ENCODE measurements around the gene CRYAB.
"Not testable (repeated sequence)": the region's sequence is repeated elsewhere in the genome, so short reads cannot be mapped to it uniquely, and the experiment has no call there.

CRYAB gene

GRCh38 chr11:111905411-111905810 lies 6.2 kb downstream of the CRYAB start:
- DNase-seq, result no peak

- no peak for DNase-seq
These were observed 24.7 kb downstream of the CRYAB start for GRCh38 chr11:111886844-111887243.

GRCh38 chr11:111886032-111886431 lies 25.5 kb downstream of the CRYAB start:
- no peak for DNase-seq

DNA sequence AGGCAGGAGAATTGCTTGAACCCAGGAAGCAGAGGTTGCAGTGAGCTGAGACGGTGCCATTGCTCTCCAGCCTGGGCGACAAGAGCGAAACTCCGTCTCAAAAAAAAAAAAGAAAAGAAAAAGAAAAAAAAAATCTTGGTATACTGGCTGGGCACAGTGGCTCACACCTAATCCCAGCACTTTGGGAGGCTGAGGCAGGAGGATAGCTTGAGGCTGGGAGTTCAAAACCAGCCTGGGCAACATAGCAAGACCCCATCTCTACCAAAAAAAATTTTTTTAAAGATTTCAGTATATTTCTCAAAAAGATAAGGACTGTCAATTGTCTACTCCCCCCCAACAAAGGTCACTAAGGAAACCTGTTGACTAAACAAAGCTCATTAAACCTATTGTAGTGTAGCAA lies 26.5 kb downstream of the CRYAB start:
- not testable (repeated sequence) for DNase-seq

DNA sequence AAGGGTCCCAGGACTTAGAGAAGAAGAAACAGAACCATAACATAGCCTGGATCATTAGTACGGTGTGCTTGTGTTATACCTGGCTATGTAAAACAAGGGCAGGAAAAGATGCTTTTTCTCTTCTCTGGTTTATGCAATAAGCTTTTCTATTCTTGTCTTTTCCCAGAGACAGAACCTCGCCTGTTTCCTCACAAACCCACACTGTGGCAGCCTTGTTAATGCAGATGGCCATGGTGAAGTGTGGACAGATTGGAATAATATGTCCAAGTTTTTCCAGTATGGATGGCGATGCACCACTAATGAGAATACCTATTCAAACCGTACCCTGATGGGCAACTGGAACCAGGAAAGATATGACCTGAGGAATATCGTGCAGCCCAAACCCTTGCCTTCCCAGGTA lies 29.4 kb downstream of the CRYAB start:
- no peak for DNase-seq

GRCh38 chr11:111879637-111879960 lies 32.0 kb downstream of the CRYAB start:
- no peak for DNase-seq

DNA sequence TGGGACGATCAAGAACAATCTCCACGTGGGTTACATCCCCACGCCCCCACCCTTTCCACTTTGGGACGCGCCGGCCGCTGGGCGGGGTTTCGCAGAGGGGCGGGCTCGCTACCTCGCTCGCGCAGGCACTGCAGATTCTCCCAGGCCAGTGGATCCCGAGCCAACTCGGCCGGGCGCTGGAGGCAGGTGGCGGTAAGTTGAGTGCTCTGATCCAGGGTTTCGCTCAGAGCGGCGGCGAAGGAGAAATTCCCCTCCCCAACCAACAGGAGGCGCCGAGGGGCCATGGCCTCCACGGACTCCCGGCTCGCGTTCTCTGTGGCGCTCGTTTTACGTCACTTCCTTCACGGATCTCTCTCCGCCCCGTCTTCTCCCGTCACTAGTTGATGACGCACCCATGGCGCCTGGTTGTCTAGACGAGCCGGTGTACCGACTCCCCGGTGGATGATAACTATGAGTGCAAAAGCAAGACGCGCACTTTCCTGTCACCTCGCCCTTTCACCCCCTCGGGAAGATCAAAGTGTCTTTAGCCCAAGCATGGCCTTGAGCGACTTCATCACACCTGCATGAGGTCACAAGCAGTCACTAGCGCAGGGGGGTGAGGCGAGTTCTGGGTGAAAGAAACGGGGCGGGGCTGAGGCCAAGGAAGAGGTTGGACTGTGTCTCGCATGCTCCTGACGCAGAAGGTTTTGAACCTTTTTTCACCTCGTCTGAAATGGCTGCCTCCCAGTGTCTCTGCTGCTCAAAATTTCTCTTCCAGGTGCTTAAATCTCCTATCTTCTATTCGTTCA lies 32.5 kb downstream of the CRYAB start, which contains the start of the genes CFAP68 and FDXACB1:
TSS of gene CFAP68 (plus strand) at position 693 of the 788 bp plus-strand sequence. CDS start at position 713, 20 bp downstream.
TSS of gene FDXACB1 (minus strand) at position 317 of the 788 bp plus-strand sequence. CDS start at position 284, 33 bp downstream.
- DNase-seq, result peak; percentile 96

DNA sequence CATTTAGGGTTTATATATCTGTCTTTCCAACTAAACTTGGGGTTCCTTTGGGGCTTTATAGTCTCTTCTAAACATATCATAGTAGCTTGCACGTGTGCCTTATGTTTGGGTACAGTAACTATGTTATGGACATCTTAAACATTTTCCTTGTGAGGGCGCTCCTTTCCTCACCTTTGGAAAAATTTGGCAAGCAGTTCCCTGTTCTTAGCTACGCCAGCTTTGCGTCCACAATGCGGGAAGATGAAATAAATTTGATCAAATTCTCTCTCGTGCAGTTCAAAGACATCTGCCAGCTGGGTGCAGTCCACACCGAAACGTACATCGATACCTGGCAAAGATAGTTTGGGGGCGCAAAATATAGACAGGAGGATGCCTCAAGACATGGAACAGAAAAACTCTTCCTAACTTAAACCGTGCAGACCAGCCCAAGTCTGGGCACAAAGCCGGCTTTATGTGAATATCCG lies 33.2 kb downstream of the CRYAB start:
- no peak for DNase-seq

DNA sequence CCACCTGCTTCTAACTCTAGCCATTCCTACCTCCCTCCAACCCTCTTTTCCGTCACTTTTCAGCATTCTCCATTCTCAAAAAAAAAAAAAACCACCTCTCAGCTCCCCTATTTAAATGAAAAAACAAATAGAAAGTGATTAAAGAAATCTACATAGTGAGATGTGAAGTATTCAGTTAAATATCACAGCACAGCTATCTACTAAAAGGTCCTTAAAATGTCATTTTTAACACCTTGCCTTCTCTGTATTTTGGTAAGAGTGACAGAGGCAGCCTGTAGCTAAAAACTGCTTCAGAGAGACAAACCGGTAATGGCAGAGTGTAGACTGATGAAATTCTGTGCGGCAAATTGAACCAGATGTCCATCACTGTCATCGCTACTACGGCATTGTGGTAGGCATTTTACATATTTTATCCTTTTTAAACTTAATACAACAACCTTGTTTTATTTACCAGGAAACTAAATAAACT lies 39.8 kb downstream of the CRYAB start:
- no peak for DNase-seq

GRCh38 chr11:111870886-111871692 lies 40.5 kb downstream of the CRYAB start, which contains the start of gene ALG9:
Gene ALG9 (minus strand): TSS chr11:111871581. CDS start chr11:111871482, 99 bp downstream.
- DNase-seq, result peak; percentile 82

- no peak for DNase-seq
These were observed 41.1 kb downstream of the CRYAB start for GRCh38 chr11:111870522-111870885.

DNA sequence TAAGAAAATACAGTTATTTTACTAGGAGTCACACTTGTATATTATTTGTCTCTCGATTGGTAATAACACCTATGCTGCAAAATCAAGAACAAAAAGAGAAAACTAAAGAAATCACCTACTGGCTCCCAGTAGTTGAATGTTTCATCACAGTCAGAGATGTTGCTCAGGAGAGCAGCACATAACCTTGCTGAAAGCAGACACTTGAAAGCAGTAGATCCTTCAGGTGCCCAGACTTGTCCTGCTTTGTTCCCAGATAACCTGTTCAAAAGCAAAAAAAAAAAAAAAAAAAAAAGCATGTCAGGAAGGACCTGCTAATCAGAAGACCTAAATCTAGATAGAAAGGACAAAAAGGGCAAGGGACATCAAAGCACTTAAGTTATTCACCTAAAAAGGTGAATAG lies 41.5 kb downstream of the CRYAB start:
- no peak for DNase-seq

DNA sequence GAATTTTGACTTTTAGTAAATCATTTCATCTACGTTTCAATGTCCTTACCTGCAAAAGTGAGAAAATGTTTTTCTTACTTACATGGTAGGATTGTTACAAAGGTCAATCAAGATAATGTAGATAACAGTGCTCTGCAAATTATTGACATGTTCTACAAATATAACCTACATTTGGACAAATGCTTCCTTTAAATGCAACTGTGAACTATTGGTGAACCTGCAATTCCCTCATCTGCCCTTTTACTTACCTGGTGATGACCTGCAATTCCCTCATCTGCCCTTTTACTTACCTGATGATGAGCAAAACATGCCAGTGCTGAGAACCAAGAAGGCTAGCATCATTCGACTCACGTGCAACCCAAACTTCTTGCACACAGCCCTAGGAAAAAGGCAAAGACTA lies 51.3 kb downstream of the CRYAB start:
- no peak for DNase-seq
